ENCODE results near the gene RNF207. TPM values are rescaled to one million over a fixed set of nuclear protein-coding genes. Genes with fewer than 3 reads are reported as not detected.

Gene RNF207
- total RNA-seq, 1 donor from 2014 or later: 6.6 TPM

- DNase-seq (ENCODE audit: low read depth): no peak
- no peak for TF ChIP-seq CTCF (IDR thresholded peaks at IDR 0.05; ENCODE audit: insufficient read depth, low read length, severe bottlenecking)
- Histone ChIP-seq H3K4me3 (ENCODE audit: low read depth, low read length) (peak overlapping the region; percentile 72), H3K27me3 (ENCODE audit: control insufficient read depth, insufficient read depth, low read length) (no peaks in the 10 kb centered on the region), H3K36me3 (ENCODE audit: control insufficient read depth, insufficient read depth, low read length) (peaks cover 7% of the 10 kb centered on the region)
- FAIRE-seq: no peak
These were observed 55.7 kb downstream of the RNF207 start for GRCh38 chr1:6261615-6261995.

- FAIRE-seq (no peak), DNase-seq (ENCODE audit: low read depth) (no peak)
- H3K27me3 ChIP-seq (ENCODE audit: control insufficient read depth, insufficient read depth, low read length): no peaks in the 10 kb centered on the region
- H3K36me3 ChIP-seq (ENCODE audit: control insufficient read depth, insufficient read depth, low read length): peaks cover 7% of the 10 kb centered on the region
- H3K4me3 ChIP-seq (ENCODE audit: low read depth, low read length): no peak overlapping the region
- TF ChIP-seq CTCF (IDR thresholded peaks at IDR 0.05; ENCODE audit: insufficient read depth, low read length, severe bottlenecking): no peak
These were observed 56.9 kb downstream of the RNF207 start for GRCh38 chr1:6262555-6263420.

- DNase-seq (ENCODE audit: low read depth) (no peak), FAIRE-seq (no peak)
- H3K27me3 ChIP-seq (ENCODE audit: control insufficient read depth, insufficient read depth, low read length): no peaks in the 10 kb centered on the region
- TF ChIP-seq CTCF (IDR thresholded peaks at IDR 0.05; ENCODE audit: insufficient read depth, low read length, severe bottlenecking): no peak
- peaks cover 7% of the 10 kb centered on the region for H3K36me3 ChIP-seq (ENCODE audit: control insufficient read depth, insufficient read depth, low read length)
- H3K4me3 ChIP-seq (ENCODE audit: low read depth, low read length): no peak overlapping the region
These were observed 57.8 kb downstream of the RNF207 start for GRCh38 chr1:6263716-6264115.

- no peak overlapping the region for H3K4me3 ChIP-seq (ENCODE audit: low read depth, low read length)
- DNase-seq (ENCODE audit: low read depth) (no peak), FAIRE-seq (no peak)
- peaks cover 9% of the 10 kb centered on the region for H3K36me3 ChIP-seq (ENCODE audit: control insufficient read depth, insufficient read depth, low read length)
- TF ChIP-seq CTCF (IDR thresholded peaks at IDR 0.05; ENCODE audit: insufficient read depth, low read length, severe bottlenecking): no peak
- no peaks in the 10 kb centered on the region for H3K27me3 ChIP-seq (ENCODE audit: control insufficient read depth, insufficient read depth, low read length)
These were observed 59.2 kb downstream of the RNF207 start for GRCh38 chr1:6265151-6265550.

GRCh38 chr1:6266641-6267040, 60.7 kb downstream of the RNF207 start:
- no peak for DNase-seq (ENCODE audit: low read depth)
- Histone ChIP-seq H3K27me3 (ENCODE audit: control insufficient read depth, insufficient read depth, low read length) (no peaks in the 10 kb centered on the region), H3K36me3 (ENCODE audit: control insufficient read depth, insufficient read depth, low read length) (peaks cover 9% of the 10 kb centered on the region), H3K4me3 (ENCODE audit: low read depth, low read length) (no peak overlapping the region)
- no peak for FAIRE-seq
- TF ChIP-seq CTCF (IDR thresholded peaks at IDR 0.05; ENCODE audit: insufficient read depth, low read length, severe bottlenecking): no peak
